Breast epithelium (tissue), 4 donors: Measurements from ENCODE around the gene CYTH4. TPM values are rescaled to one million over a fixed set of nuclear protein-coding genes. Genes with fewer than 3 reads are reported as not detected.

ENCODE experiments used
- DNase-seq, 2 donors: peaks; one replicate each; pipeline ENCODE4 v3.0.0-alpha.2; 2019; ENCODE audit warnings: low spot score in 2 of 2
- H3K27ac ChIP-seq, 2 donors: fragments of 200-600 bp; sonication (generic) in 1 of 2; one replicate each; pipeline ENCODE4 v1.5.1; 2016 to 2019; ENCODE audit warnings: mild to moderate bottlenecking in 1 of 2
- H3K27me3 ChIP-seq, 2 donors: fragments of 200-600 bp; sonication (generic) in 1 of 2; one replicate each; pipeline versions ENCODE4 v1.5.1 to v1.6.0; 2017 to 2019; ENCODE audit warnings: control low read depth in 1 of 2, mild to moderate bottlenecking in 1 of 2
- H3K36me3 ChIP-seq: fragments of 200-600 bp; one replicate; pipeline ENCODE4 v1.5.1; 2019
- H3K4me1 ChIP-seq, 2 donors: fragments of 200-600 bp; sonication (generic); one replicate each; pipeline ENCODE4 v1.5.1; 2016 to 2019; ENCODE audit warnings: control low read depth in 1 of 2
- H3K4me3 ChIP-seq, 3 donors: fragments of 200-600 bp; sonication (generic); 1 replicate in 2 of 3; 2 replicates in 1 of 3; pipeline ENCODE4 v1.5.1; 2016 to 2019; ENCODE audit warnings: mild to moderate bottlenecking in 3 of 3, moderate library complexity in 2 of 3
- H3K9me3 ChIP-seq, 2 donors: fragments of 200-600 bp; sonication (generic) in 1 of 2; one replicate each; pipeline ENCODE4 v1.5.1; 2016 to 2019; ENCODE audit warnings: control low read depth in 1 of 2
- POLR2A ChIP-seq: fragments of 450-650 bp; IDR thresholded peaks from one replicate; pipeline ENCODE4 v1.6.1; 2016; ENCODE audit warnings: antibody characterized with exemption, mild to moderate bottlenecking, moderate library complexity
- POLR2AphosphoS5 ChIP-seq, 3 donors: sonication (generic); formaldehyde crosslinking; IDR thresholded peaks; one replicate each; pipeline ENCODE4 v1.6.1; 2017; ENCODE audit warnings: antibody characterized with exemption in 3 of 3
- intact Hi-C: fragments of 100-400 bp; cut with DNase I; formaldehyde crosslinking; loops from one replicate; pipeline ENCODE4 v1.15.1; 2023; ENCODE audit warnings: low total_unique reads
- total RNA-seq, 3 donors: library from RNA; depleted of rRNA; stranded (reverse); fragments of >200 nt; gene quantifications; one replicate each; pipeline ENCODE4 v1.1.0, GENCODE V29; 2016
- TF ChIP-seq, protein P1 (sequence below), 3 donors: fragments of 450-650 bp; IDR thresholded peaks; one replicate each; pipeline ENCODE4 v1.5.1; 2016 to 2017; ENCODE audit warnings: antibody characterized with exemption in 3 of 3, mild to moderate bottlenecking in 3 of 3, moderate library complexity in 3 of 3

The CYTH4 gene
- total RNA-seq, 3 donors from 2014 or later: 6.9 to 25.1 (median 10.5) TPM

DNA sequence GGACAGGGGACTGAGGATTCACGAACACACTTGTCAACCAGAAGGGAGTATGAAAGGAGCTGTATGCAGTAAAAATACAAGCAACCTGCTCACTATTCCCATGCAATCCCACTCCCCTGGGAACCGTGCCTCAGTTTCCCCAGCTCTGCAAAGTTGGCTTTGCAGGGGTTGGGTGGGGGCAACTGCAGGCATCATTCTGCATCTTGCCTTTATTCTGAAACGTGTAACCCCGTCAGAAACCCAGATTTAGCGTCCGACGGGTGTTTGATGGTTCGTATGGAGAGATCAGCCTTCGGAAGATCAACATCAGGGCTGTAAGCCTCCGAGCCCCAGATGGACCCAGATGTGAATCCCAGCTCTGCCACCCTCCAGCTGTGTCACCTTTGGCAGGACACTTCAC lies 3.6 kb downstream of the CYTH4 start:
- no peaks in the 10 kb centered on the region for H3K4me1 ChIP-seq
- TF ChIP-seq, protein P1, sequence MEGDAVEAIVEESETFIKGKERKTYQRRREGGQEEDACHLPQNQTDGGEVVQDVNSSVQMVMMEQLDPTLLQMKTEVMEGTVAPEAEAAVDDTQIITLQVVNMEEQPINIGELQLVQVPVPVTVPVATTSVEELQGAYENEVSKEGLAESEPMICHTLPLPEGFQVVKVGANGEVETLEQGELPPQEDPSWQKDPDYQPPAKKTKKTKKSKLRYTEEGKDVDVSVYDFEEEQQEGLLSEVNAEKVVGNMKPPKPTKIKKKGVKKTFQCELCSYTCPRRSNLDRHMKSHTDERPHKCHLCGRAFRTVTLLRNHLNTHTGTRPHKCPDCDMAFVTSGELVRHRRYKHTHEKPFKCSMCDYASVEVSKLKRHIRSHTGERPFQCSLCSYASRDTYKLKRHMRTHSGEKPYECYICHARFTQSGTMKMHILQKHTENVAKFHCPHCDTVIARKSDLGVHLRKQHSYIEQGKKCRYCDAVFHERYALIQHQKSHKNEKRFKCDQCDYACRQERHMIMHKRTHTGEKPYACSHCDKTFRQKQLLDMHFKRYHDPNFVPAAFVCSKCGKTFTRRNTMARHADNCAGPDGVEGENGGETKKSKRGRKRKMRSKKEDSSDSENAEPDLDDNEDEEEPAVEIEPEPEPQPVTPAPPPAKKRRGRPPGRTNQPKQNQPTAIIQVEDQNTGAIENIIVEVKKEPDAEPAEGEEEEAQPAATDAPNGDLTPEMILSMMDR (IDR thresholded peaks at IDR 0.05): no peak
- TF ChIP-seq POLR2A (no peak), POLR2AphosphoS5 (IDR thresholded peaks at IDR 0.05) (no peak)

DNA sequence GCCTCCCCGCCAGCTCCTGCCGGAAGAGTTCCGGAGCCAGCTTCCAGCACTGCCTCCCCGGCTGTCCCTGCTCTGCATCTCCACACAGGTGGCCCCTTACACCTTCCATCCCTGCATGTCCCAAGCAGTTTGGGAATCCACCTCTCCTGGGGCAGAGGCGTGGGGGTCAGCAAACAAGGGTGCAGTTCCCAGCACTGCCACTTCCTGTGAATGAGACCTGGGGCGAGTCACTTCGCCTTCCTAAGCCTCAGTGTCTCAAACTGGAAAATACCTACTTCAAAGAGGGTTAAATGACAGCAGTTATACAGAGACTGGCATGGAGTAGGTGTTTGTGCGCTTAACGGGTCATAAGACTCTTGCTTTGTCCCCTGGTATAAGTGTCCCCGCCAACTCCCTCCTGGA lies 5.2 kb downstream of the CYTH4 start:
- intact Hi-C loops: no loop called here
- no peak for TF ChIP-seq POLR2A
- TF ChIP-seq POLR2AphosphoS5 (IDR thresholded peaks at IDR 0.05): no peak
- TF ChIP-seq, protein P1 (IDR thresholded peaks at IDR 0.05): no peak
- Histone ChIP-seq H3K27me3 (peaks cover 0 to 20% of the 10 kb centered on the region in 2 donors), H3K27ac (no peak overlapping the region), H3K4me1 (no peaks in the 10 kb centered on the region), H3K36me3 (no peaks in the 10 kb centered on the region), H3K9me3 (no peaks in the 10 kb centered on the region), H3K4me3 (no peak overlapping the region)
- DNase-seq: no peak

More for the DNA sequence above, 3.6 kb downstream of the CYTH4 start:
- H3K27me3 ChIP-seq: peaks cover 0 to 24% of the 10 kb centered on the region in 2 donors
- no peaks in the 10 kb centered on the region for H3K36me3 ChIP-seq
- DNase-seq: no peak
- no peak overlapping the region for H3K27ac ChIP-seq
- intact Hi-C loops: no loop called here
- no peaks in the 10 kb centered on the region for H3K9me3 ChIP-seq
- no peak overlapping the region for H3K4me3 ChIP-seq

DNA sequence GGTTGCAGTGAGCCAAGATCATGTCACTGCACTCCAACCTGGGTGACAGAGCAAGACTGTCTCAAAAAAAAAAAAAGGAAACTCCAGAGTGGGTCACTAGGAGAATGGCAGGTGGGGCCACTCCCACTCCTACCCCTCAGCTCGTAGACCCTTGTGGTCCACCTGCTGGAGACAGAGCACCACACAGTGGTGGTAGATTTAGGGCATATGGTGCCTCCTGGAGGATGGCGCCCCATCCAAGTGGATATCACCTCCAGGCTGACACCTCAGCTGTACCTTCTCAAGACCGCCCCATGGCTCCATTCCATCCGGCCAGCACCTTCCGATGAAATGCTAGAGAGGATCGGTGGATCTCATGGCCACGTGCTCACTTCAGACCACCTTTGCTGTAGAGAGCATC lies 6.2 kb downstream of the CYTH4 start:
- no peaks in the 10 kb centered on the region for H3K9me3 ChIP-seq
- no peaks in the 10 kb centered on the region for H3K36me3 ChIP-seq
- H3K27me3 ChIP-seq: peaks cover 0 to 11% of the 10 kb centered on the region in 2 donors
- no peak overlapping the region for H3K4me3 ChIP-seq
- H3K4me1 ChIP-seq: no peaks in the 10 kb centered on the region
- no peak for DNase-seq
- intact Hi-C loops: no loop called here
- H3K27ac ChIP-seq: no peak overlapping the region
- no peak for TF ChIP-seq POLR2AphosphoS5 (IDR thresholded peaks at IDR 0.05)
- no peak for TF ChIP-seq POLR2A
- TF ChIP-seq, protein P1 (IDR thresholded peaks at IDR 0.05): no peak

DNA sequence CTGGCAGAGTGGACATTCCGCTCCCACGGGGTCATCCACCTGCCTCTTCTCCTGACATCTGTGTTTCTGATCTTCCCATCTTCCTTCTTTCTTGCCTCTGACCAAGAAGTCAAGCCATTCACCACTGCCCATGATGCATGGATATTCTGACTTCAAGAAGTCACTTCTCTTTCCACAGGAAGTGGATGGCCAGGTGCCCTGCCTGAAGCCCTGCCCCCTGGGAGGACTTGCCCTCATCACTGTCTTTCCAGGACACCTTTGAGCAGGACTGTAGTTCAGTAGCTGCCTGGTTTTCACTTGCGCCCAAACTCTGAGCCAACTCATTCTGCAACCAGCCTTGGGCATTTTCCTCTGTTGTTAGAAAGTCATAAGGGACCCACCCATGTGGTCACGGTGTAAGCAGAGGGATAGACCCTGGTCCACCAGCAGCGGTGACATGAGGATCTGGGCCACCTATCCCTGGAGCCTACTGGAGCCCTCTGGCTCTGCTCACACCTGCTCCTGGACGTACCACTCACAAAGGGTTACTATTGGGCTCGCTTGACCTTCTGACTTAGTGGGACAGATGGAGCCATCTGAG lies 6.9 kb downstream of the CYTH4 start:
- Histone ChIP-seq H3K27me3 (peaks cover 0 to 3% of the 10 kb centered on the region in 2 donors), H3K4me3 (no peak overlapping the region), H3K4me1 (no peaks in the 10 kb centered on the region), H3K9me3 (no peaks in the 10 kb centered on the region), H3K36me3 (no peaks in the 10 kb centered on the region), H3K27ac (no peak overlapping the region)
- TF ChIP-seq POLR2A: no peak
- TF ChIP-seq, protein P1 (IDR thresholded peaks at IDR 0.05): no peak
- intact Hi-C loops: no loop called here
- DNase-seq: no peak

DNA sequence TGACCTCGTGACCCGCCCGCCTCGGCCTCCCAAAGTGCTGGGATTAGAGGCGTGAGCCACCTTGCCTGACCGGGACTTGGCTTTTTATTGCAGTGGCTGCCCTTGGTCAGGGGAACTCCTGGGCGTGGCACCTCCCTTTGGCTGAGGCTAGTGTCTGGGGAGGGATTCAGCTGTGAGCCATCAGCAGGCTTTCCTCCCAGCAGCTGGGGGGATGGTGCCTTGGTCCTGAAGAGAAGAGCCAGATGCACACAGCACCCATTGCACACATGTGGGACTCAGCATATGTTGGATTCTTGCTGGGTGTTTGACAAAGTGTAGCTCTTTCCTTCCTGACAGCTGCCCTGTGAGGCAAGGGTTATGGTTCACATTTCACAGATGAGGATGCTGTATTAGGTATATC lies 8.4 kb downstream of the CYTH4 start:
- no peak for DNase-seq
- intact Hi-C loops: no loop called here
- Histone ChIP-seq H3K9me3 (no peaks in the 10 kb centered on the region), H3K4me1 (no peaks in the 10 kb centered on the region), H3K4me3 (no peak overlapping the region), H3K27ac (no peak overlapping the region), H3K27me3 (no peaks in the 10 kb centered on the region), H3K36me3 (no peaks in the 10 kb centered on the region)
- TF ChIP-seq, protein P1 (IDR thresholded peaks at IDR 0.05): no peak
- TF ChIP-seq POLR2AphosphoS5 (IDR thresholded peaks at IDR 0.05) (no peak), POLR2A (no peak)
